ENCODE data around the gene POLD1.

DNA sequence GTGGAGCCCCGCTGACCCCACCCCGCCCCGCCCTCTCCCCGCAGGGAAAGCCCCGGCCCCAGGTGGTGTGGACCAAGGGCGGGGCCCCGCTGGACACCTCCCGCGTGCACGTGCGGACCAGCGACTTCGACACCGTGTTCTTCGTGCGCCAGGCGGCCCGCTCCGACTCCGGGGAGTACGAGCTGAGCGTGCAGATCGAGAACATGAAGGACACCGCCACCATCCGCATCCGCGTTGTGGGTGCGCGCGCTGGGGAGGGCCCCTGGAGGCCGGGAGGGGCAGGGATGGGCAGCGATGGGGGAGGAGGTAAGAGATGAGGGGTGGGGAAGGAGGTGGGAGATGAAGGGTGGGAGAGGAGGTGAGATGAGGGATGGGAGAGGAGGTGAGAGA is 74.9 kb downstream of the POLD1 start:
- no peak for TF ChIP-seq POLR2A (IDR thresholded peaks at IDR 0.05)
- TF ChIP-seq, protein P1, sequence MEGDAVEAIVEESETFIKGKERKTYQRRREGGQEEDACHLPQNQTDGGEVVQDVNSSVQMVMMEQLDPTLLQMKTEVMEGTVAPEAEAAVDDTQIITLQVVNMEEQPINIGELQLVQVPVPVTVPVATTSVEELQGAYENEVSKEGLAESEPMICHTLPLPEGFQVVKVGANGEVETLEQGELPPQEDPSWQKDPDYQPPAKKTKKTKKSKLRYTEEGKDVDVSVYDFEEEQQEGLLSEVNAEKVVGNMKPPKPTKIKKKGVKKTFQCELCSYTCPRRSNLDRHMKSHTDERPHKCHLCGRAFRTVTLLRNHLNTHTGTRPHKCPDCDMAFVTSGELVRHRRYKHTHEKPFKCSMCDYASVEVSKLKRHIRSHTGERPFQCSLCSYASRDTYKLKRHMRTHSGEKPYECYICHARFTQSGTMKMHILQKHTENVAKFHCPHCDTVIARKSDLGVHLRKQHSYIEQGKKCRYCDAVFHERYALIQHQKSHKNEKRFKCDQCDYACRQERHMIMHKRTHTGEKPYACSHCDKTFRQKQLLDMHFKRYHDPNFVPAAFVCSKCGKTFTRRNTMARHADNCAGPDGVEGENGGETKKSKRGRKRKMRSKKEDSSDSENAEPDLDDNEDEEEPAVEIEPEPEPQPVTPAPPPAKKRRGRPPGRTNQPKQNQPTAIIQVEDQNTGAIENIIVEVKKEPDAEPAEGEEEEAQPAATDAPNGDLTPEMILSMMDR (IDR thresholded peaks at IDR 0.05) = no peak
- no peak for TF ChIP-seq POLR2AphosphoS5 (IDR thresholded peaks at IDR 0.05)

Measured in stomach (tissue), 4 donors.